GM20000 (cell line): ENCODE data around the gene IFI35.
A peak's percentile ranks its signal among the peaks of the same experiment; 100 is the strongest.

Experiments used
- DNase-seq: peaks from one replicate; pipeline ENCODE4 v3.0.0; 2012; ENCODE audit warnings: low spot score
- TF ChIP-seq, protein P1 (sequence below): IDR thresholded peaks from 2 replicates; pipeline ENCODE4 v1.5.1; 2012; ENCODE audit warnings: mild to moderate bottlenecking, control low read depth; ENCODE audit errors: extremely low read depth, missing control alignments

The IFI35 gene

DNA sequence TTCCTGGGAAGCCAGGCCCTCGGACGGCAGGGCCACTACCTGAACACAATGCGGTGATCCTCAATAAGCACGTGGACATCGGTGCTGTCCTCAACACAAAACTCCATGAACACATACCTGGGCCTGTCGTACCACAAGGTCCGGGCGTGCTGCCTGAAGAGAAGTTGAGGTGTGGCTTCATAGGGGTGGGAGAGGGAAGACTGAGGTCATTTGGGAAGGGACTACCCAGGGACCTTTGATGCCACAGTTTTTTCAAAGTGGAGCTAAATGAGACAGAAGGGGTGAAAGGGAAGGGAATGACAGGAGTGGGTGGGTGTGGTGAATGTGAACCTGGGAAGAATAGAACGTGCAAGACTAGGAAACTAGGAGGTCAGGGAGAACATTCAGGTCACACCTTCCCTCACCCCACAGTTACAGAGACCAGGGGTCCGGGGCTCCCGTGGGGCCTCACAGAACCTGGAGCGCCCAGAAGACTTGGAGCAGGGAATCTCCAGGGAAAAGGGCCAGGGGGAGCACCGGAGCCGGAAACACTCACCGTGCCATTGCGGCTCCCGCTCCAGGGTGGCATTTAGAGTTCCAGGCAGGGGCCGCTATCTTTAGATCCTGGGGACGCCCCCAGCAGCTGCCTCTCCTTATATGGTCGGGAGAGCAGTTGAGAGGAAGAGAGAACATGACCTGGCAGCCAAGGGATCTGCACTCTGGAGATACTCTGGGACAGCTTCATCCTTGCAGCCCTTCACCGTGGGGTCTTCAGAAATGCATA is 26.9 kb upstream of the IFI35 start, which contains the start of gene PTGES3L:
TSS of gene PTGES3L (minus strand) at position 570 of the 763 bp plus-strand sequence. CDS start at position 543, 27 bp downstream.
- TF ChIP-seq, protein P1, sequence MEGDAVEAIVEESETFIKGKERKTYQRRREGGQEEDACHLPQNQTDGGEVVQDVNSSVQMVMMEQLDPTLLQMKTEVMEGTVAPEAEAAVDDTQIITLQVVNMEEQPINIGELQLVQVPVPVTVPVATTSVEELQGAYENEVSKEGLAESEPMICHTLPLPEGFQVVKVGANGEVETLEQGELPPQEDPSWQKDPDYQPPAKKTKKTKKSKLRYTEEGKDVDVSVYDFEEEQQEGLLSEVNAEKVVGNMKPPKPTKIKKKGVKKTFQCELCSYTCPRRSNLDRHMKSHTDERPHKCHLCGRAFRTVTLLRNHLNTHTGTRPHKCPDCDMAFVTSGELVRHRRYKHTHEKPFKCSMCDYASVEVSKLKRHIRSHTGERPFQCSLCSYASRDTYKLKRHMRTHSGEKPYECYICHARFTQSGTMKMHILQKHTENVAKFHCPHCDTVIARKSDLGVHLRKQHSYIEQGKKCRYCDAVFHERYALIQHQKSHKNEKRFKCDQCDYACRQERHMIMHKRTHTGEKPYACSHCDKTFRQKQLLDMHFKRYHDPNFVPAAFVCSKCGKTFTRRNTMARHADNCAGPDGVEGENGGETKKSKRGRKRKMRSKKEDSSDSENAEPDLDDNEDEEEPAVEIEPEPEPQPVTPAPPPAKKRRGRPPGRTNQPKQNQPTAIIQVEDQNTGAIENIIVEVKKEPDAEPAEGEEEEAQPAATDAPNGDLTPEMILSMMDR = no peak
- peak; percentile 84 for DNase-seq

DNA sequence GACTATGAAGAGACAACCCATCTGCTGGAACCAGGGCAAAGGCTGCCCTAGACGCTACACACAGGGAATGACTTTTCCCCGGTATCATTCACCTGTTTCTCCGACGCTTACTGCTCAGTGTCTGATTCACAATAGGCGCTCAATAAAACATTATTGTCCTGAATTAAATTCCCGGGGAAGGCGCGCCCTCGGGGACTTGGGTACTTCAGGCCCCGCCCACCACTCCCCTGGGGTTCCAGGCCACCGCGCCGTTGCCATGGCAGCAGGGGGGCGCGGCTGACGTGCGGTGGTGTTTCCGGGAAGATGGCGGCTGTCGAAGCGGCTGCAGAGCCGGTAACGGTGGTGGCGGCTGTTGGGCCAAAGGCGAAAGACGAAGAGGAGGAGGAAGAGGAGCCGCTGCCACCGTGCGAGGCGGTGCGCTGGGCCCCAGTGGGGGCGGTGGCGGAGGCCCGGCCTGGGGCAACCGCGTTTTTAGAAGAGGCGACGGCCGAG is 26.3 kb upstream of the IFI35 start, which contains the start of gene RUNDC1:
TSS of gene RUNDC1 (plus strand) at position 292 of the 492 bp plus-strand sequence. CDS start at position 304, 12 bp downstream.
- DNase-seq = peak; percentile 97

GRCh38 chr17:42980766-42981397 is 25.7 kb upstream of the IFI35 start:
- TF ChIP-seq, protein P1 = no peak
- peak; percentile 81 for DNase-seq

More for the DNA sequence above, 26.3 kb upstream of the IFI35 start, which contains the start of gene RUNDC1:
- TF ChIP-seq, protein P1 = no peak

GRCh38 chr17:42982266-42982665 is 24.3 kb upstream of the IFI35 start:
- no peak for DNase-seq
- TF ChIP-seq, protein P1 = no peak

DNA sequence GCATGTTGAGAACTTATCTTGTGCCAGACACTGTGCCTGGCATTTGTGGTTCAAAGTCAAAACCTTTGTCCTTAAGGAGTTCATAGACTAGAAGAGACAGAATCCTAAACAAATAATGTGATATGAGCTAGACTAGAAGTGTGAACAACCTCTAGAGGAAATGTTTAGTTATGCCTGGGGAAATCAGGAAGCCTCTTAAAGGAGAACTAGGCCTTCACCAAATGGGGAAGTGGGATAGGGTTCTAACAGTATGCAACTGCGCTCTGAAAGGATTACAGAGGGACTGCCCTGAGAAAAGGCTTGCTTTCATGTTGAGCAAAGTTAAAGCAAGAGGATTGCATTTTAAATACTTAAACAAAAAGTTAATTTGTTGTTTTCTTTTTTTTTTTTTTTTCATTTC is 21.4 kb upstream of the IFI35 start:
- DNase-seq = peak; percentile 72
- TF ChIP-seq, protein P1 = no peak

DNA sequence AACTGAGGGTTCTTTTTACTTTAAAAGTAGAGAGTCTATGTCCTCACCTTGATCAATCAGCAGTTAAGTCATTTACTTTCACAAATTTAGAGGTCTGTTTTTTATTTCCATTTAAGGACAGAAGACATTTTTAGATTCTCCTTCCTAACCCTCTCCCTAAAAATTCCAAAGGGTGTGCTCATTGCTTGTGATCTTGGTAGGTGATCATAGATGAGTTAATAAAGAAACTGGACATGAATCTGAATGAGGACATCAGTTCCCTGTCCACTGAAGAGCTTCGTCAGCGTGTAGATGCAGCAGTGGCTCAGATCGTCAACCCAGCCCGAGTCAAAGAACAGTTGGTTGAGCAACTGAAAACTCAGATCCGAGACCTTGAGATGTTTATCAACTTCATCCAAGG is 17.4 kb upstream of the IFI35 start:
- TF ChIP-seq, protein P1 = no peak
- no peak for DNase-seq
